Endothelial cell of umbilical vein (primary cell): Measurements from ENCODE around the gene ALG12.

Experiments
- CTCF ChIP-seq, 2 donors: IDR thresholded peaks; 1 replicate in 1 of 2; 2 replicates in 1 of 2; pipeline ENCODE4 v1.5.1; 2011; ENCODE audit warnings: low read length in 2 of 2, mild to moderate bottlenecking in 2 of 2, moderate library complexity in 2 of 2, control low read depth in 1 of 2, inconsistent platforms in 1 of 2, low read depth in 1 of 2; ENCODE audit not compliant: insufficient read depth in 1 of 2; ENCODE audit errors: extremely low read depth in 1 of 2
- EZH2 ChIP-seq: IDR thresholded peaks from 2 replicates; pipeline ENCODE4 v1.6.1; 2012; ENCODE audit warnings: borderline replicate concordance, low read depth, mild to moderate bottlenecking, moderate library complexity, low read length, inconsistent platforms; ENCODE audit not compliant: severe bottlenecking
- FOS ChIP-seq: IDR thresholded peaks from 2 replicates; pipeline ENCODE4 v1.6.1; 2011; ENCODE audit warnings: mild to moderate bottlenecking, low read length, moderate library complexity, borderline replicate concordance; ENCODE audit not compliant: insufficient read depth
- POLR2A ChIP-seq: IDR thresholded peaks from 2 replicates; pipeline ENCODE4 v1.6.1; 2012; ENCODE audit warnings: low read depth, mild to moderate bottlenecking, control low read depth, low read length
- POLR2AphosphoS5 ChIP-seq: IDR thresholded peaks from 2 replicates; pipeline ENCODE4 v1.6.1; 2012; ENCODE audit warnings: low read depth, mild to moderate bottlenecking, control low read depth, low read length, moderate library complexity; ENCODE audit not compliant: insufficient read depth
- TF ChIP-seq, protein P1 (sequence below): IDR thresholded peaks from 2 replicates; pipeline ENCODE4 v1.6.1; 2011; ENCODE audit not compliant: insufficient read depth, insufficient read length

DNA sequence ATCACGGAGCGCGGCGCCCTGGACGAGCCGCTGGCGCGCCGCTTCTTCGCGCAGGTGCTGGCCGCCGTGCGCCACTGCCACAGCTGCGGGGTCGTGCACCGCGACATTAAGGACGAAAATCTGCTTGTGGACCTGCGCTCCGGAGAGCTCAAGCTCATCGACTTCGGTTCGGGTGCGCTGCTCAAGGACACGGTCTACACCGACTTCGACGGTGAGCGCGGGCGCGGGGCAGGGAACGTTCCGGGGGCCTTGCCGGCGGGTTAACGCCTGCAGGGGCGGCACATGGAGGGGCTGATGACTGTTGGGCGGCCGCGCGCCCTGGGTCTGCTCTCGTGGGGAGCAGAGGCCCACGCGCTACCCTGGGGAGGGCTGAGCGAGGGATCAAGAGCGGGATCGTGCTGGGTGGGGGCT lies 43.4 kb upstream of the ALG12 start:
- TF ChIP-seq, protein P1, sequence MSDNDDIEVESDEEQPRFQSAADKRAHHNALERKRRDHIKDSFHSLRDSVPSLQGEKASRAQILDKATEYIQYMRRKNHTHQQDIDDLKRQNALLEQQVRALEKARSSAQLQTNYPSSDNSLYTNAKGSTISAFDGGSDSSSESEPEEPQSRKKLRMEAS: no peak
- no peak for TF ChIP-seq FOS
- TF ChIP-seq CTCF (IDR thresholded peaks at IDR 0.05; ENCODE audit: extremely low read depth in 1 of 2, insufficient read depth in 1 of 2, low read depth in 1 of 2, low read length in 2 of 2): no peak
- no peak for TF ChIP-seq EZH2
- TF ChIP-seq POLR2A: no peak
- TF ChIP-seq POLR2AphosphoS5: no peak
